ENCODE measurements around the gene OSBPL9. TPM values are rescaled to one million over a fixed set of nuclear protein-coding genes. Genes with fewer than 3 reads are reported as not detected.
"Not testable (repeated sequence)": the region's sequence is repeated elsewhere in the genome, so short reads cannot be mapped to it uniquely, and the experiment has no call there.

OSBPL9 gene
- total RNA-seq, 1 donor from 2014 or later = 149 TPM

- peak overlapping the region; percentile 53 for H3K9ac ChIP-seq
- peaks cover 30% of the 10 kb centered on the region for H4K20me1 ChIP-seq (ENCODE audit: low read depth)
- H3K4me3 ChIP-seq = peak overlapping the region; percentile 82
- Mint-ChIP-seq H3K27ac (no peak overlapping the region), H3K9me3 (no peaks in the 10 kb centered on the region), H3K4me1 (peaks cover 20% of the 10 kb centered on the region), H3K36me3 (peaks cover 2% of the 10 kb centered on the region), H3K27me3 (ENCODE audit: insufficient read depth, low read depth) (no peaks in the 10 kb centered on the region), H3K4me3 (peak overlapping the region; percentile 91)
- H3K36me3 ChIP-seq = no peaks in the 10 kb centered on the region
- peaks cover 51% of the 10 kb centered on the region for H3K79me2 ChIP-seq (ENCODE audit: low read depth)
- TF ChIP-seq, protein P1, sequence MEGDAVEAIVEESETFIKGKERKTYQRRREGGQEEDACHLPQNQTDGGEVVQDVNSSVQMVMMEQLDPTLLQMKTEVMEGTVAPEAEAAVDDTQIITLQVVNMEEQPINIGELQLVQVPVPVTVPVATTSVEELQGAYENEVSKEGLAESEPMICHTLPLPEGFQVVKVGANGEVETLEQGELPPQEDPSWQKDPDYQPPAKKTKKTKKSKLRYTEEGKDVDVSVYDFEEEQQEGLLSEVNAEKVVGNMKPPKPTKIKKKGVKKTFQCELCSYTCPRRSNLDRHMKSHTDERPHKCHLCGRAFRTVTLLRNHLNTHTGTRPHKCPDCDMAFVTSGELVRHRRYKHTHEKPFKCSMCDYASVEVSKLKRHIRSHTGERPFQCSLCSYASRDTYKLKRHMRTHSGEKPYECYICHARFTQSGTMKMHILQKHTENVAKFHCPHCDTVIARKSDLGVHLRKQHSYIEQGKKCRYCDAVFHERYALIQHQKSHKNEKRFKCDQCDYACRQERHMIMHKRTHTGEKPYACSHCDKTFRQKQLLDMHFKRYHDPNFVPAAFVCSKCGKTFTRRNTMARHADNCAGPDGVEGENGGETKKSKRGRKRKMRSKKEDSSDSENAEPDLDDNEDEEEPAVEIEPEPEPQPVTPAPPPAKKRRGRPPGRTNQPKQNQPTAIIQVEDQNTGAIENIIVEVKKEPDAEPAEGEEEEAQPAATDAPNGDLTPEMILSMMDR (IDR thresholded peaks at IDR 0.05) = no peak
- TF ChIP-seq EZH2phosphoT487 (IDR thresholded peaks at IDR 0.05) (no peak), EZH2 (IDR thresholded peaks at IDR 0.05) (no peak)
- DNase-seq (ENCODE audit: low spot score) = peak; percentile 78
- peak overlapping the region; percentile 96 for H3K4me2 ChIP-seq
- H3F3A ChIP-seq (ENCODE audit: low read depth) = peaks cover 12% of the 10 kb centered on the region
- no peaks in the 10 kb centered on the region for H3K9me3 ChIP-seq (ENCODE audit: low read depth)
- H3K4me1 ChIP-seq = peaks cover 11% of the 10 kb centered on the region
- no peak overlapping the region for H3K27ac ChIP-seq
- peak overlapping the region; percentile 62 for H2AFZ ChIP-seq (replicated peaks)
- no peaks in the 10 kb centered on the region for H3K27me3 ChIP-seq
These were observed 113.0 kb downstream of the OSBPL9 start for GRCh38 chr1:51729824-51730301.

DNA sequence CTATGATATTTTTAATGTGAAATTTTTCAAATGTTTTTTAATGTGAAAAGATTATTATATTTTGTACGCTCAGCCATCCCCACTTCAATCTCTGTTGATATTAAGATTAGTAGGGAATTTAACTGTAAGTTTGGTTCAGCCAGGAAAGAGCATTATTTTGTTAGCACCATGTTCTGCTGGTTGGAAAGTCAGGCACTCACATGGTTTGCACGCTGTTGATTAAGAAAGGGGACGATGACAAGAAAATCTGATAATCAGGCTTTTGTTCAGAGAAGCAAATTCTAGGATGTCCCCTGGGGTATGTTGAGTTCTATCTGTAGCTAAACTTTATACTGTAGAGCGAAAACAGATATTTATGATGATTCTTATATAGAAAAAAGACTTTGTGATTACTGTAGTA, 115.1 kb downstream of the OSBPL9 start:
- peaks cover 52% of the 10 kb centered on the region for H4K20me1 ChIP-seq (ENCODE audit: low read depth)
- no peaks in the 10 kb centered on the region for H3K27me3 ChIP-seq
- peaks cover 23% of the 10 kb centered on the region for H3K4me1 Mint-ChIP-seq
- peaks cover 2% of the 10 kb centered on the region for H3K27me3 Mint-ChIP-seq (ENCODE audit: insufficient read depth, low read depth)
- peaks cover 18% of the 10 kb centered on the region for H3F3A ChIP-seq (ENCODE audit: low read depth)
- H3K36me3 ChIP-seq = no peaks in the 10 kb centered on the region
- H3K4me3 Mint-ChIP-seq = no peak overlapping the region
- H3K27ac ChIP-seq = no peak overlapping the region
- H3K4me1 ChIP-seq = peaks cover 25% of the 10 kb centered on the region
- H3K27ac Mint-ChIP-seq = no peak overlapping the region
- H3K9ac ChIP-seq = no peak overlapping the region
- no peak for DNase-seq (ENCODE audit: low spot score)
- no peak overlapping the region for H2AFZ ChIP-seq (replicated peaks)
- no peaks in the 10 kb centered on the region for H3K9me3 ChIP-seq (ENCODE audit: low read depth)
- H3K4me3 ChIP-seq = no peak overlapping the region
- H3K4me2 ChIP-seq = peak overlapping the region; percentile 96
- H3K36me3 Mint-ChIP-seq = peaks cover 2% of the 10 kb centered on the region
- peaks cover 73% of the 10 kb centered on the region for H3K79me2 ChIP-seq (ENCODE audit: low read depth)
- H3K9me3 Mint-ChIP-seq = no peaks in the 10 kb centered on the region
- no peak for TF ChIP-seq EZH2 (IDR thresholded peaks at IDR 0.05)
- TF ChIP-seq, protein P1 (IDR thresholded peaks at IDR 0.05) = no peak
- no peak for TF ChIP-seq EZH2phosphoT487 (IDR thresholded peaks at IDR 0.05)

GRCh38 chr1:51732701-51733425, 116.0 kb downstream of the OSBPL9 start:
- H3K4me1 ChIP-seq = peaks cover 27% of the 10 kb centered on the region
- Mint-ChIP-seq H3K36me3 (peaks cover 2% of the 10 kb centered on the region), H3K4me3 (no peak overlapping the region), H3K27ac (no peak overlapping the region), H3K27me3 (ENCODE audit: insufficient read depth, low read depth) (peaks cover 2% of the 10 kb centered on the region), H3K9me3 (no peaks in the 10 kb centered on the region), H3K4me1 (peaks cover 23% of the 10 kb centered on the region)
- no peak overlapping the region for H3K9ac ChIP-seq
- peaks cover 14% of the 10 kb centered on the region for H3F3A ChIP-seq (ENCODE audit: low read depth)
- H3K27me3 ChIP-seq = no peaks in the 10 kb centered on the region
- H3K36me3 ChIP-seq = no peaks in the 10 kb centered on the region
- peak overlapping the region; percentile 96 for H3K4me2 ChIP-seq
- H2AFZ ChIP-seq (replicated peaks) = no peak overlapping the region
- no peaks in the 10 kb centered on the region for H3K9me3 ChIP-seq (ENCODE audit: low read depth)
- peaks cover 60% of the 10 kb centered on the region for H4K20me1 ChIP-seq (ENCODE audit: low read depth)
- H3K4me3 ChIP-seq = no peak overlapping the region
- DNase-seq (ENCODE audit: low spot score) = no peak
- TF ChIP-seq, protein P1 (IDR thresholded peaks at IDR 0.05) = no peak
- no peak for TF ChIP-seq EZH2phosphoT487 (IDR thresholded peaks at IDR 0.05)
- TF ChIP-seq EZH2 (IDR thresholded peaks at IDR 0.05) = no peak
- no peak overlapping the region for H3K27ac ChIP-seq
- H3K79me2 ChIP-seq (ENCODE audit: low read depth) = peaks cover 81% of the 10 kb centered on the region

DNA sequence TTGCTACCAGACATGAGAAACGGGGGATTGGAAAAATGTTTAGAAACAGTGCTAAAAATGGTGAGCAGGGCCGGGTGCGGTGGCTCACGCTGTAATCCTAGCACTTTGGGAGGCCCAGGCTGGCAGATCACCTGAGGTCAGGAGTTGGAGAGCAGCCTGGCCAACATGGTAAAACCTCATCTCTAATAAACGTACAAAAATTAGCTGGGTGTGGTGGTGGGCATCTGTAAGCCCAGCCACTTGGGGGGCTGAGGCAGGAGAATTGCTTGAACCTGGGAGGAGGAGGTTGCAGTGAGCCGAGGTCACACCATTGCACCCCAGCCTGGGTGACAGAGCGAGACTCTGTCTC, 116.5 kb downstream of the OSBPL9 start:
- peaks cover 23% of the 10 kb centered on the region for H3K4me1 Mint-ChIP-seq
- not testable (repeated sequence) for H3K4me3 ChIP-seq; H3K36me3 ChIP-seq; H2AFZ ChIP-seq (replicated peaks); DNase-seq (ENCODE audit: low spot score); H3K9me3 ChIP-seq (ENCODE audit: low read depth); H3K27ac Mint-ChIP-seq; H3K27me3 ChIP-seq; H3F3A ChIP-seq (ENCODE audit: low read depth); H3K4me3 Mint-ChIP-seq; H3K36me3 Mint-ChIP-seq; H3K4me2 ChIP-seq; H3K27ac ChIP-seq; H3K9me3 Mint-ChIP-seq; H3K9ac ChIP-seq; H3K27me3 Mint-ChIP-seq (ENCODE audit: insufficient read depth, low read depth)
- Histone ChIP-seq H3K79me2 (ENCODE audit: low read depth) (peaks cover 87% of the 10 kb centered on the region), H3K4me1 (peaks cover 27% of the 10 kb centered on the region), H4K20me1 (ENCODE audit: low read depth) (peaks cover 64% of the 10 kb centered on the region)
